GM08714 (cell line): ENCODE results near the gene SIN3A.
"Not testable (repeated sequence)": the region's sequence is repeated elsewhere in the genome, so short reads cannot be mapped to it uniquely, and the experiment has no call there.

Experiments used
- H3K4me3 ChIP-seq: fragments of 200-500 bp; sonication (Bioruptor generic); 2 replicates; pipeline ENCODE4 v1.5.1; 2014; ENCODE audit warnings: mild to moderate bottlenecking, low read length, inconsistent platforms
- ZNF274 ChIP-seq: IDR thresholded peaks from 2 replicates; pipeline ENCODE4 v1.6.1; 2012; ENCODE audit warnings: mild to moderate bottlenecking, low read depth, low read length

The SIN3A gene

DNA sequence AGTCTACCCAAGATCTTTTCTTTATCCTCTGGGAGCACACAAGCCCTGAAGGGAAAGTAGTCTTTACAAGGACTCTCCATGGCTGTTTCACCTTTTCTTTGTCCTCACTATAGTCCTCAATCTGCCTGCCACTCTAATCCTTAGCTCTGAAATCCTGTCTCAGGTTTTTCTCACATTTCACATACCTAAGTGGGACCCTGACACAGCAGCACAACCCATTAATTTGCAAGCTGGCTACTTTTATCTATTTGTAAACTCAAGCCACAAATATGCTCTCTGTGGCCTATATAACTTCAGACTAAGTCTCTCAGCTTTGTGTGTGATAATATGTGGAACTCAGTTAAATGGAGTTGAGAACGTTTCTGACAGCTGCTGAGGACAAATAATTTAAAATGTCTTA is 19.8 kb downstream of the SIN3A start:
- no peak overlapping the region for H3K4me3 ChIP-seq
- TF ChIP-seq ZNF274 = no peak

GRCh38 chr15:75431270-75431669 is 20.2 kb downstream of the SIN3A start:
- no peak for TF ChIP-seq ZNF274
- no peak overlapping the region for H3K4me3 ChIP-seq

GRCh38 chr15:75430259-75430658 is 21.2 kb downstream of the SIN3A start:
- no peak for TF ChIP-seq ZNF274
- no peak overlapping the region for H3K4me3 ChIP-seq

DNA sequence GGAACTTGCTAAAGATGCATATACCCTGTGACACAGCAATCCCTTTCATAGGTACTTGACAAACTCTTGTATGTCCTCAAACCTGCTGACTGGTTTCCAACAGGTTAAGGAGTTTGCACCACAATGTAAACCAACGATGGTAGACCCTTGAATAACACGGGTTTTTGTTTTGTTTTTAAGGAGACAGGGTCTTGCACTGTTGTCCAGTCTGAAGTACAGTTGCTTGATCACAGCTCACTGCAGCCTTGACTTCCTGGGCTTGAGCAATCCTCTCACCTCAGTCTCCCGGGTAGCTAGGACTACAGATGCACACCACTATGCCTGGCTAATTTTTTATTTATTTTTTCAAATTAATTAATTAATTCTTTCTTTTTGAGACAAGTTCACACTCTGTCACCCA is 23.3 kb downstream of the SIN3A start:
- H3K4me3 ChIP-seq = no peak overlapping the region
- no peak for TF ChIP-seq ZNF274

DNA sequence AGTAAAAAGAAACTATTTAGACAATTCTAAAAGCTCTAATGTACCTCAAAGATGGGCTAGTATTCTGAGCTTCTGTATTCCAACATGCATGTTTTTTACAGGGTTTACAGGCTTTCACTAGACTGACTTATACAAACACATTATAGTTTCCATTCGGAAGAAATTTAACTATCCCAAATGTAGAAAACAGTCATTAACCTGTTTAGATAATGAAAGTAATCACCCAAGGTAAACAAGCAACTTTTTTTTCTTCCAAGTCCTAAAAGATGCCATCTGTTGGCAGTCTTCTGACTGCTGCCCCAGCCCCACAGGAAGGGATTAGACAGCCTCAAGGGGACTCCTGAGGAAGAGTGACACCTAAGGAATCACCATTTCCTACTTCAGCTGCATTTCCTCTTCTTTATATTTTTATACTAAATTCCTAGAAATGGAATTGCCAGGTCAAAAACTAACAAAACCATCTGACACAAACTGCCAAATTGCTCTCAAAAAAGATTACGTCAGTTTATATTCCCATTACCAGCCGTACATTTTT is 25.5 kb downstream of the SIN3A start:
- TF ChIP-seq ZNF274 = no peak
- no peak overlapping the region for H3K4me3 ChIP-seq

GRCh38 chr15:75422554-75422953 is 28.9 kb downstream of the SIN3A start:
- TF ChIP-seq ZNF274 = no peak
- H3K4me3 ChIP-seq = no peak overlapping the region

DNA sequence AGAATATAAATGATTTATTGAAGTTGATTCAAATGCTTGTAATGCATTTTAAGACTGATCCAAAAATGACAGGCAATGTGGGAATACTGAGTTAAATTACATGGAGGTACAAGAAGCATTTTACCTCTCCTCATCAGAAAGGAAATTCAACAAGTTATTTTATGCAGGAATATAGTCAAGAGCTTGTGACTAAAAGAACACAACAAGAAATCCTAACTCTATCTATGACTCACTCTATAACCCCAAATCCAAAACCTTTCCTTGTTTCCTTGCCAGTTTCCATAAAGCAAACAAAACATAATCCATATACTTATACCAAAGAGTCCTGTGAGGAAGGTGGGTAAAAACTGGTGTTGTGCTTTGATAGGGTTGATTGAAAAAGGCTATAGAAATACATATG is 30.8 kb downstream of the SIN3A start:
- no peak overlapping the region for H3K4me3 ChIP-seq
- TF ChIP-seq ZNF274 = no peak

DNA sequence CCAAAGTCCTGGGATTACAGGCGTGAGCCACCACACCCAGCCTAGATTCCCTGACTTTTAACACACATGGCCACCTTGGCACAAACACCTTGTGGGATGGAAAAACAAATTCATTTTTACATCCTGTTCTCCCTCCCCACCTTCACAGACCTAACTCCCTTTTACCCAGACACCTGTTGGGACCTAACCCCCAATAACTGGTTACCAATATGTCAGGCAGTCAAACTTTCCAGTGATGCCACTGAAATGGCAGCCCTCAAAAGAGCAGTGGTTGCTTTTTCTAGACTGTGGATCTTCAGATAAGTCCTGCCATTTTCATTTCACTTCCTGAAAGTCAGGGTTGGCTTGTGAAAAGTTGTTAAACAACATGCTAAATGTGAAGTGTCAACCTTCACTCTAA is 34.9 kb downstream of the SIN3A start:
- no peak for TF ChIP-seq ZNF274

GRCh38 chr15:75410196-75410595 is 41.3 kb downstream of the SIN3A start:
- no peak overlapping the region for H3K4me3 ChIP-seq
- TF ChIP-seq ZNF274 = no peak

More for the DNA sequence above, 34.9 kb downstream of the SIN3A start:
- H3K4me3 ChIP-seq = no peak overlapping the region

DNA sequence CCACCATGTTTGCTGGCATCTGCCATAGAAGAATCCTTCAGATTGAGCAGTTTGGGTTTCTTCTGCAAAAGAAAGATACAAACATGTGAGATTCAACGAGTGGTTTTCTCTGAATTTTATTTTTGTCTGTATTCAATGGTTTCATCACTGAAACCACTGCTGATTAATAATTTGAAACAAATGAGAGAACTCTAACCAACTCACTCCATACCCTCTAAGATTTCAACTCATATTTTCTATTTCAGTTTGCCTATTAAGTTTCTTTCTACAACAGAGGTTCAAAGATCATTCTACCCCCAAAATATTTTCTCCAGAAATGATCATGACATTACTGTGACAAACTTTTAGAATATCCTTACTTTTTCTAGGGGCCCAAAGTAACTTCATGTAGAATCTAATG is 44.4 kb downstream of the SIN3A start:
- no peak overlapping the region for H3K4me3 ChIP-seq
- TF ChIP-seq ZNF274 = no peak

DNA sequence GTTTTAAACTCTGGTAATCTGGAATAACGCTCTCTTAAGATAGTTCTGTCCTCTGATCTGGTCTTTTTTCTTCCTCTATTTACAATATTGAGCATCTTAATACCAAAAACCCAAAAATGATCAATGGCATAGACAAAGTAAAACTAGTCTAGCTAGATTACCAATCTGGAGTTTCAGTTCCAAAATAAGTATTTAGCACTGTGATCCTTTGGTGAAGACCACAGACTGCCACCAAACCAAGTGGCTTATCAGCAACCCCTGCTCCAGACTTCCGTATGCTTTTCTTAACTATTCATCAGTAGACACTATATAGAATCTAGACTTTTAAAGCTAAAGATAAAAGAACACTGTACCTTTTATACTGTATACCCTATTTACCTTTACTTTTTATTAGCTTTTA is 47.6 kb downstream of the SIN3A start:
- TF ChIP-seq ZNF274 = no peak
- H3K4me3 ChIP-seq = no peak overlapping the region

DNA sequence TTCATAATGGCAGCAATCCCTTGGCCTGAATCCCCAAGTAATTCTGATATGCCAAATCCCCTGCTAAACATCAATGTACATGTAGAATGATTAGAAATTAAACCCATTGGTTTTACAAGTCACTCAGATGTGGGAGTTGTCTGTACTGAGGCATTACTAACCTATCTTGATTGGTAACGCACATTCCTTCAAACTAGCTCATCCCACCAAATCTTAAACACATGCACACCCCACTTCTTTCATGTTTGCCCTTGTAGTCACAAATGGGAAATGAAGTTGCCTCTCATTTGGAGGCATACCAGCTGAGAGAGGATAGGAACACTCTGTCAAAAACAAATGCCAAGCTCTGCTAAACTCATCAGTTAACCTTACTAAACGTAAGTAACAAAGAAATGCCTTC is 54.0 kb downstream of the SIN3A start:
- no peak for TF ChIP-seq ZNF274
- no peak overlapping the region for H3K4me3 ChIP-seq

- TF ChIP-seq ZNF274 = no peak
- no peak overlapping the region for H3K4me3 ChIP-seq
Measured at GRCh38 chr15:75389791-75390382, 61.6 kb downstream of the SIN3A start.

DNA sequence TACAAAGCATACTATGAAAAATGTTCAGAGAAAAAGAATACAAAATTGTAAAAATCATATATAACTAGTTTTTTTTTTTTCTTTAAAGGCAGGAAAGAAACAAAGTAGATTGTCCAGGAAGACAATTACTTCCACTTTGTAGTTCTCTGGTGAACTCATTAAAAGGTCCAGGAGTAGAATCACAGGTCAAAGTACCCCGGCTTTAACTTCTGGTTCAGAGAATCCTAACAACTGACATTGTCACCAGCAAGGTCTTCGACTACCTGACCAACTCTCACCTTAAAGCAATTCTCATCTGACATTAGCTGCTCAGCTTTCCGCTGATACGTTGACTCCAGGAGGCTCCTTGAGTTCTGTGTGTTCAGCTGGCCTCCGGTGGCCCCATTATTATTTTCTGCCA is 67.5 kb downstream of the SIN3A start:
- not testable (repeated sequence) for H3K4me3 ChIP-seq

- no peak for TF ChIP-seq ZNF274
- no peak overlapping the region for H3K4me3 ChIP-seq
Measured at GRCh38 chr15:75380773-75381172, 70.7 kb downstream of the SIN3A start.
